ENCODE results near the gene CBFB. TPM values are rescaled to one million over a fixed set of nuclear protein-coding genes. Genes with fewer than 3 reads are reported as not detected.

CBFB gene
- total and polyA plus RNA-seq, 9 of the 15 experiments (the other 6 are each of a cell fraction or from before 2014, with no cell fraction given) = 22.0 to 112 (median 66.5) TPM

DNA sequence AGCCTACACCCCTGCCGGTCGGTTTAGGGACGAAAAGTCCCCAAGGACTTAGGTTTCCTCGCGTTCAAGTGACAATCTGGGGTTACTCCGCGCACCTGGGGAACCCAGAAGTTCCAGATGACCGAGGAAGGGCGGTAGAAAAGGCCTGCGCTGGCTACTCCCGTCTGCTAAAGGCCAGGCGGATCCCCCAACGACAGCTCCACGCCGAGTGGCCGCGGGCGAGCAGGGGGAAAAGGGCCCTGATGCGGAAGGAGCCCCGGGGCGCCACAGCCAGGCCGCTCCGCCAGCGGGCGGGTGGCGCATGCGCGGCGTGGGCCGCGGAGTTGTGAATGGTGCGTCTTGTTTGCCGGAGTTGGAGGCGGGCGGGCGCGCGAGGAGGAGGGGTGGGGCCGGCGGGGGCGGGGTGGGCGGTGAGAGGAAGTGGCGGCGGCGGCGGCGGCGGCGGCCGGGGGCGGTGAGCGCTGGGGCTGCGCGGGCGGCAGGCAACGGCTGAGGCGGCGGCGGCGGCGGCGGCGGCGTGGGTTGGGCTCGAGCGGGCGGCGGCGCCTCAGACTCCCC, at the start of gene CBFB (continued):
- TF ChIP-seq, protein P1, sequence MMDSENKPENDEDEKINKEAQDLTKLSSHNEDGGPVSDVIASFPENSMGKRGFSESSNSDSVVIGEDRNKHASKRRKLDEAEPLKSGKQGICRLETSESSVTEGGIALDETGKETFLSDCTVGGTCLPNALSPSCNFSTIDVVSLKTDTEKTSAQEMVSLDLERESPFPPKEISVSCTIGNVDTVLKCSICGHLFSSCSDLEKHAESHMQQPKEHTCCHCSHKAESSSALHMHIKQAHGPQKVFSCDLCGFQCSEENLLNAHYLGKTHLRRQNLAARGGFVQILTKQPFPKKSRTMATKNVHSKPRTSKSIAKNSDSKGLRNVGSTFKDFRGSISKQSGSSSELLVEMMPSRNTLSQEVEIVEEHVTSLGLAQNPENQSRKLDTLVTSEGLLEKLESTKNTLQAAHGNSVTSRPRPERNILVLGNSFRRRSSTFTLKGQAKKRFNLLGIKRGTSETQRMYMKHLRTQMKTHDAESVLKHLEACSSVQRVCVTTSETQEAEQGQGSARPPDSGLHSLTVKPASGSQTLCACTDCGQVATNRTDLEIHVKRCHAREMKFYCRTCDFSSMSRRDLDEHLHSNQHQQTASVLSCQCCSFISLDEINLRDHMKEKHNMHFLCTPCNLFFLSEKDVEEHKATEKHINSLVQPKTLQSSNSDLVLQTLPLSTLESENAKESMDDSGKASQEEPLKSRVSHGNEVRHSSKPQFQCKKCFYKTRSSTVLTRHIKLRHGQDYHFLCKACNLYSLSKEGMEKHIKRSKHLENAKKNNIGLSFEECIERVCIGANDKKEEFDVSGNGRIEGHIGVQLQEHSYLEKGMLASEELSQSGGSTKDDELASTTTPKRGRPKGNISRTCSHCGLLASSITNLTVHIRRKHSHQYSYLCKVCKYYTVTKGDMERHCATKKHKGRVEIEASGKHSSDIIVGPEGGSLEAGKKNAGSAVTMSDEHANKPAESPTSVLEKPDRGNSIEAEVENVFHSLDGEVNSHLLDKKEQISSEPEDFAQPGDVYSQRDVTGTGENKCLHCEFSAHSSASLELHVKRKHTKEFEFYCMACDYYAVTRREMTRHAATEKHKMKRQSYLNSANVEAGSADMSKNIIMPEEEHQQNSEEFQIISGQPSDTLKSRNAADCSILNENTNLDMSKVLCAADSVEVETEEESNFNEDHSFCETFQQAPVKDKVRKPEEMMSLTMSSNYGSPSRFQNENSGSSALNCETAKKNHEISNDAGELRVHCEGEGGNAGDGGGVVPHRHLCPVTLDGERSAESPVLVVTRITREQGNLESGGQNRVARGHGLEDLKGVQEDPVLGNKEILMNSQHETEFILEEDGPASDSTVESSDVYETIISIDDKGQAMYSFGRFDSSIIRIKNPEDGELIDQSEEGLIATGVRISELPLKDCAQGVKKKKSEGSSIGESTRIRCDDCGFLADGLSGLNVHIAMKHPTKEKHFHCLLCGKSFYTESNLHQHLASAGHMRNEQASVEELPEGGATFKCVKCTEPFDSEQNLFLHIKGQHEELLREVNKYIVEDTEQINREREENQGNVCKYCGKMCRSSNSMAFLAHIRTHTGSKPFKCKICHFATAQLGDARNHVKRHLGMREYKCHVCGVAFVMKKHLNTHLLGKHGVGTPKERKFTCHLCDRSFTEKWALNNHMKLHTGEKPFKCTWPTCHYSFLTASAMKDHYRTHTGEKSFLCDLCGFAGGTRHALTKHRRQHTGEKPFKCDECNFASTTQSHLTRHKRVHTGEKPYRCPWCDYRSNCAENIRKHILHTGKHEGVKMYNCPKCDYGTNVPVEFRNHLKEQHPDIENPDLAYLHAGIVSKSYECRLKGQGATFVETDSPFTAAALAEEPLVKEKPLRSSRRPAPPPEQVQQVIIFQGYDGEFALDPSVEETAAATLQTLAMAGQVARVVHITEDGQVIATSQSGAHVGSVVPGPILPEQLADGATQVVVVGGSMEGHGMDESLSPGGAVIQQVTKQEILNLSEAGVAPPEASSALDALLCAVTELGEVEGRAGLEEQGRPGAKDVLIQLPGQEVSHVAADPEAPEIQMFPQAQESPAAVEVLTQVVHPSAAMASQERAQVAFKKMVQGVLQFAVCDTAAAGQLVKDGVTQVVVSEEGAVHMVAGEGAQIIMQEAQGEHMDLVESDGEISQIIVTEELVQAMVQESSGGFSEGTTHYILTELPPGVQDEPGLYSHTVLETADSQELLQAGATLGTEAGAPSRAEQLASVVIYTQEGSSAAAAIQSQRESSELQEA (IDR thresholded peaks at IDR 0.05; ENCODE audit: low read depth) = no peak
- TF ChIP-seq SRF (CRISPR knock-in tag; IDR thresholded peaks at IDR 0.05) (no peak), NFIX (CRISPR knock-in tag; IDR thresholded peaks at IDR 0.05; ENCODE audit: low read depth) (no peak), NCOA2 (IDR thresholded peaks at IDR 0.05; ENCODE audit: partially characterized antibody in 2 of 2) (no peak), BMI1 (IDR thresholded peaks at IDR 0.05; ENCODE audit: low read length) (no peak), MCM2 (IDR thresholded peaks at IDR 0.05; ENCODE audit: low read depth) (no peak), KDM5B (IDR thresholded peaks at IDR 0.05; ENCODE audit: insufficient replicate concordance, low read depth, low read length) (peak; percentile 97), ZFP36 (IDR thresholded peaks at IDR 0.05; ENCODE audit: low read depth, low read length, partially characterized antibody) (no peak), XRCC3 (IDR thresholded peaks at IDR 0.05) (no peak), SMAD1 (IDR thresholded peaks at IDR 0.05; ENCODE audit: low read depth, low read length, partially characterized antibody) (peak; percentile 45)
- TF ChIP-seq, protein P2, sequence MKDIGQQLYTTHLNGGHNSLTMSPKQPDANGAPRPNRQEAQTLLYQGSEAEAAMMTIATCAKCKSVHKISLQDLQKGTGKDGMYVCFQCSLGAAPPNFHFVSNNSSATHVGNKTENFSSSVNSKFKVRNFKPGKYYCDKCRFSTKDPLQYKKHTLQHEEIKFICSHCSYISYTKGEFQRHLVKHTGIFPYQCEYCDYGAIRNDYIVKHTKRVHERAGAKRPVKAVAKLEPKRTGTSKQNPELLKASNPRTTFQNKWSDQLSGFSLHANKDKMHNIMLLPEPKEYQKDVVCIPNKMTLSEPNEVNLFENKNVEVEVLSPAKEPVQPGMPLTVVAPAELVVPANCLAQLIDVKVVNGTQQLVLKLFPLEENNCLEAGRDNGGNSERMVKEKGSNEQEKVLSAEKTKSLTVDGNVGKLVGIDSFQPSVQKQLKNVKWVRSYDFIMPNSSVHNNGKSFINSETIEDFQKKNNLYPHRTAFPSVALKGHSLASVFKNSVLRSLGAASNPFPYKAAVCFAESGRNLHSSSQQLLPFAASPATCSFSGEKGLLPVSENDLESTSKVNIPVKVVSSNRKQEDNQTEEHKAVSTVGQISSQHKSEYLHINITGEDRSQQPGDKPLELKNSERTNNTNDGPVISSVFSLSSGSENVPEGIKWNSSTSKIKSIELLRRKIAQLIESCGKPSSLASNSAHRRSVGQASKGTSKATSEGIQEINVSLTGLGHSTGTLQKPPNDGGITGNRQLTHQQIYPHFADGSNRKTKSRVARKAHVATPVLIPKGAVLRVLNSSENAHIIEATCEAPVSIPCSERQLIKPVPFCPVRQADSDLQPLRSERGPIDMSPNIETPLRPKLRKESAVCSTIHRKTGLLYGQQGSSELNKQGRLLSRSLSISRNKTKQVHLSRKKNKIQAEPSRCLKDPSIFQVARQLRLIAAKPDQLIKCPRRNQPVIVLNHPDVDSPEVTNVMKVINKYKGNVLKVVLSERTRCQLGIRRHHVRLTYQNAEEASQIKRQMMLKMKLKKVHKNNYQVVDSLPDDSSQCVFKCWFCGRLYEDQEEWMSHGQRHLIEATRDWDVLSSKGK (CRISPR knock-in tag; IDR thresholded peaks at IDR 0.05) = no peak
- TF ChIP-seq, protein P3, sequence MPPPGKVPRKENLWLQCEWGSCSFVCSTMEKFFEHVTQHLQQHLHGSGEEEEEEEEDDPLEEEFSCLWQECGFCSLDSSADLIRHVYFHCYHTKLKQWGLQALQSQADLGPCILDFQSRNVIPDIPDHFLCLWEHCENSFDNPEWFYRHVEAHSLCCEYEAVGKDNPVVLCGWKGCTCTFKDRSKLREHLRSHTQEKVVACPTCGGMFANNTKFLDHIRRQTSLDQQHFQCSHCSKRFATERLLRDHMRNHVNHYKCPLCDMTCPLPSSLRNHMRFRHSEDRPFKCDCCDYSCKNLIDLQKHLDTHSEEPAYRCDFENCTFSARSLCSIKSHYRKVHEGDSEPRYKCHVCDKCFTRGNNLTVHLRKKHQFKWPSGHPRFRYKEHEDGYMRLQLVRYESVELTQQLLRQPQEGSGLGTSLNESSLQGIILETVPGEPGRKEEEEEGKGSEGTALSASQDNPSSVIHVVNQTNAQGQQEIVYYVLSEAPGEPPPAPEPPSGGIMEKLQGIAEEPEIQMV (tag; conservative IDR thresholded peaks at IDR 0.05; ENCODE audit: low read depth) = no peak
- TF ChIP-seq, protein P4, sequence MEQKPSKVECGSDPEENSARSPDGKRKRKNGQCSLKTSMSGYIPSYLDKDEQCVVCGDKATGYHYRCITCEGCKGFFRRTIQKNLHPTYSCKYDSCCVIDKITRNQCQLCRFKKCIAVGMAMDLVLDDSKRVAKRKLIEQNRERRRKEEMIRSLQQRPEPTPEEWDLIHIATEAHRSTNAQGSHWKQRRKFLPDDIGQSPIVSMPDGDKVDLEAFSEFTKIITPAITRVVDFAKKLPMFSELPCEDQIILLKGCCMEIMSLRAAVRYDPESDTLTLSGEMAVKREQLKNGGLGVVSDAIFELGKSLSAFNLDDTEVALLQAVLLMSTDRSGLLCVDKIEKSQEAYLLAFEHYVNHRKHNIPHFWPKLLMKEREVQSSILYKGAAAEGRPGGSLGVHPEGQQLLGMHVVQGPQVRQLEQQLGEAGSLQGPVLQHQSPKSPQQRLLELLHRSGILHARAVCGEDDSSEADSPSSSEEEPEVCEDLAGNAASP (IDR thresholded peaks at IDR 0.05) = no peak
